ENCODE measurements around the gene TMEM255A. TPM values are rescaled to one million over a fixed set of nuclear protein-coding genes. Genes with fewer than 3 reads are reported as not detected.

The TMEM255A gene
- total RNA-seq, 1 donor: not detected

DNA sequence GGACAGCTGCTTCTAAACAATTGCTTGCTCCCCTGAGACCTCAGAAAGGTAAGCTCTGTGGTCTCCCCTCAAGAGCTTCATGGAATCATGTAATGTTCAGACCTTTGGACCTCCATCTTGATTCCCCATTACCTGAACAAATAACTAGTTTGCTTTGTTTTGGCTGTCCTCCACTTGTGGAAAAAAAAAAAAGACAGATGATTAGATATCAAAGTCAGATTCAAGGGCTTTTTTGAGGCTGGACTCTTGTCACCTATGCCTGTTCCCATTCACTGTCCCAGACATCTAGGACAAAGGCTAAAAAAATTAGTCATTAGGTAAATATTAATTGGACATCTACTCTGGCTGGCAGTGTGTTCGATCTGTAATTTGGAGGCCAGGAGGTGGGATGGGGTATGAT is 13.3 kb downstream of the TMEM255A start:
- no peak for DNase-seq (ENCODE audit: low read depth)
- H3K4me3 ChIP-seq (ENCODE audit: low read depth, low read length): no peak overlapping the region
- TF ChIP-seq, protein P1, sequence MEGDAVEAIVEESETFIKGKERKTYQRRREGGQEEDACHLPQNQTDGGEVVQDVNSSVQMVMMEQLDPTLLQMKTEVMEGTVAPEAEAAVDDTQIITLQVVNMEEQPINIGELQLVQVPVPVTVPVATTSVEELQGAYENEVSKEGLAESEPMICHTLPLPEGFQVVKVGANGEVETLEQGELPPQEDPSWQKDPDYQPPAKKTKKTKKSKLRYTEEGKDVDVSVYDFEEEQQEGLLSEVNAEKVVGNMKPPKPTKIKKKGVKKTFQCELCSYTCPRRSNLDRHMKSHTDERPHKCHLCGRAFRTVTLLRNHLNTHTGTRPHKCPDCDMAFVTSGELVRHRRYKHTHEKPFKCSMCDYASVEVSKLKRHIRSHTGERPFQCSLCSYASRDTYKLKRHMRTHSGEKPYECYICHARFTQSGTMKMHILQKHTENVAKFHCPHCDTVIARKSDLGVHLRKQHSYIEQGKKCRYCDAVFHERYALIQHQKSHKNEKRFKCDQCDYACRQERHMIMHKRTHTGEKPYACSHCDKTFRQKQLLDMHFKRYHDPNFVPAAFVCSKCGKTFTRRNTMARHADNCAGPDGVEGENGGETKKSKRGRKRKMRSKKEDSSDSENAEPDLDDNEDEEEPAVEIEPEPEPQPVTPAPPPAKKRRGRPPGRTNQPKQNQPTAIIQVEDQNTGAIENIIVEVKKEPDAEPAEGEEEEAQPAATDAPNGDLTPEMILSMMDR (IDR thresholded peaks at IDR 0.05; ENCODE audit: insufficient read depth, low read length): no peak

DNA sequence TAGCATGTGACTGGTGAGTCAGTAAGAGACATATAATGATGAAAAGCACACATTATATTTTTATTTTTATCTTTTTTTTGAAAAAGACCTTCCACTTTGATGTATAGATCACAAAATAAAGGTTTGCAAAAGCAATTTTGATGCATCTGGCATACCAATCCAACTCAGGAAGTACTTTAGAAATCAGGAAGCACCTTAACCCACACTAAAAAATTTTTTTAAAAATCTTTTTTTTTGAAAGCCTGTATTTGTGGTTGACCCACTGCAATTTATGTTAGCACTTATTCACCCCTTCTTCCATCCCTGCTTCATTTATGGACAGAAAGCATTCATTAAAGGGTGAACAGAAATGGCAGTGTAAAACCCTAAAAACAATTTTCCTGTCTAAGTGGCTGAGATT is 16.6 kb downstream of the TMEM255A start:
- no peak for DNase-seq (ENCODE audit: low read depth)
- H3K4me3 ChIP-seq (ENCODE audit: low read depth, low read length): no peak overlapping the region
- TF ChIP-seq, protein P1 (IDR thresholded peaks at IDR 0.05; ENCODE audit: insufficient read depth, low read length): no peak

DNA sequence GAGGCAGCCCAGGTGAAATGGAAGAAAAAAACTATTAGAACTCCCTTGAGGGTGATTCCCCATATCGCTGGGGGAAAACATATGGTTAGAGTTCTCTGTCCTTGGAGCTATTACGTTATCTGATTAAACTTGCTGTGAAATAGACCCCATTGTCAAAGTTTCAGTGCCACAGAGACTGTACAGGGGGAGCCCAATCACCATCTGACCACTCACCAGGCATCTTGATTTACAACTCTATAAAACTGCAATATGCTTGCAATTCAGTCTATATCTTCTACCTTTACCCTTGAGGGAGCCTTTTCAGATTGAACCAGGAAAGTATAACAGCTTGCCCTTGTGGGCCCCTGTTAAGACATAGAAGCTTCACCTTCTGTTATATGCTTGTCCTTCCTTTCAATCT is 18.2 kb downstream of the TMEM255A start:
- TF ChIP-seq, protein P1 (IDR thresholded peaks at IDR 0.05; ENCODE audit: insufficient read depth, low read length): no peak
- no peak for DNase-seq (ENCODE audit: low read depth)
- H3K4me3 ChIP-seq (ENCODE audit: low read depth, low read length): no peak overlapping the region

DNA sequence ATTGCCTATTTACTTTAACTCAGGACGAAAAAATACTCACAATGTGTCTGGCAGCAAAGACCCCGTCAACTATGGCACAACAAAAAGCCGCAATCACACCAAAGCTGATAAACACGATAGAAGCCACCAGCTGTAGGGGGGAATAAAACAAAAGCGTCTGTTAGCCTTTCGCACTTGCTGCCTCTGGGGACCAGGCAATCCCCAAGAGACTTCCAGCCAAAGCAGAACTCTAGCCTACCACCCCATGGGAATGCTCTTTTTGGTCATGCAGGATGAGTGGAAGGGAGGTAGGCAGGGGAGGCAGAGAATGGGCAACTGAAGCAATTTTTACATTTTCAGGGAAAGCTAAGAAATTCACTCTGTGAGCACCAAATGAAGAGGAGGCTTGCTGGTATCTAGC is 20.1 kb downstream of the TMEM255A start:
- no peak for DNase-seq (ENCODE audit: low read depth)
- H3K4me3 ChIP-seq (ENCODE audit: low read depth, low read length): no peak overlapping the region
- TF ChIP-seq, protein P1 (IDR thresholded peaks at IDR 0.05; ENCODE audit: insufficient read depth, low read length): no peak

DNA sequence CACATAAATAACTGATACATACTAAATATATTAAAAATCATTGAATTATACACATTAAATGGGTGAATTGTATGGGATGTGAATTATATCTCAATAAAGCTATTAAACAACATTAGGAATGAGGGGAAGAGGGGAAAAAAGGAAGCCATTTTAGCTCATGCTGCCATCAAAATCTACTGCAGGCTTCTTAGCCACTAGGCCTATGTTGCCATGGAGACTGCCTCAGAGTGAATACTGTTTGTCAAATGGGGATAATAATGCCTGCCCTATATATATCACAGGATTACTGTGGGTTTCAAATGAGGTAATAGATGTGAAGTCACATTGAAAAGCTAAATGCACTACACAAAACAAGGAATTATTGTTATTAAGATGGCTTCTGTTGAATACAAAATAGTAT is 21.2 kb downstream of the TMEM255A start:
- TF ChIP-seq, protein P1 (IDR thresholded peaks at IDR 0.05; ENCODE audit: insufficient read depth, low read length): no peak
- no peak for DNase-seq (ENCODE audit: low read depth)
- no peak overlapping the region for H3K4me3 ChIP-seq (ENCODE audit: low read depth, low read length)

DNA sequence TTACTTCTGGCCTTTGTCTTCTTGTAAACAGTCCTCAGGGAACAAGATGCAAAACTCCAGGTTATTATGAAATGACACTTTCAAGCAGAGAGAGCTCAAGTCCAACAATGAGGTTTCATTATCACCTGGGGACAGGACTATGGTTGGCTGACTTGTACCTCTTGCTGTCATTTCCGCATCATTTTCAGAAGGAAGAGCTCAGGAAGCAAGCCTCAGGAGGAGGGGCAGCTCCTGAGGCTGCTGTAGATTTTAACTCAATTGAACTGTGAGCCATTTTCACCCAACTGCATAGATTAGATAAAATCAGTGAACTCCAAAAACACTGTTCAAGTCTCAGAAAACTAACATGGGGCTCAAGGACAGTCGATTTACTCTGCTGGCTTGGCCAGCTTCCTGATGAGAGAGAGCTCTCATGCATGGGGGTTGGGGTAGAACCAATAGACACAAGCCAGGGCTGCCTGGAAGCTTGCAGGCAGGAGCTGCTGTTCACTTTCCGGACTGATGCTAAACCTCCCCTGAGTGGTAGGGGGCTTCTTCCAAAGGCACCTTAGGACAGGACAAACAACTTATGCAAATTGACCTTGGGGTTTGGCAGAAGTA is 23.6 kb downstream of the TMEM255A start:
- no peak for DNase-seq (ENCODE audit: low read depth)
- TF ChIP-seq, protein P1 (IDR thresholded peaks at IDR 0.05; ENCODE audit: insufficient read depth, low read length): no peak
- no peak overlapping the region for H3K4me3 ChIP-seq (ENCODE audit: low read depth, low read length)

All from fibroblast of the aortic adventitia (primary cell).